HL-60/S4 treated with retinoic acid at 250 ng/mL for 4 days and 3 days (cell line): ENCODE results near the gene DTHD1.

Experiments used
- in situ Hi-C: fragments of 300-500 bp; cut with MboI; formaldehyde crosslinking; loops from 2 replicates; pipeline ENCODE4 v1.7.0; 2022; ENCODE audit warnings: low sequenced_read_pairs

DTHD1 gene

GRCh38 chr4:36313301-36313700, 31.9 kb downstream of the DTHD1 start:
- in situ Hi-C loops: no loop called here

GRCh38 chr4:36313703-36314102, 32.3 kb downstream of the DTHD1 start:
- in situ Hi-C loops: no loop called here

- in situ Hi-C loops: no loop called here
Observed at GRCh38 chr4:36316607-36317006, 35.2 kb downstream of the DTHD1 start.

GRCh38 chr4:36317721-36318120, 36.3 kb downstream of the DTHD1 start:
- in situ Hi-C loops: no loop called here

- in situ Hi-C loops: no loop called here
Observed at GRCh38 chr4:36320117-36320896, 38.9 kb downstream of the DTHD1 start.

- in situ Hi-C loops: no loop called here
Observed at GRCh38 chr4:36321176-36321575, 39.8 kb downstream of the DTHD1 start.

GRCh38 chr4:36322921-36323354, 41.5 kb downstream of the DTHD1 start:
- in situ Hi-C loops: no loop called here

- in situ Hi-C loops: no loop called here
Observed at GRCh38 chr4:36323816-36324419, 42.5 kb downstream of the DTHD1 start.

- in situ Hi-C loops: no loop called here
Observed at GRCh38 chr4:36324808-36325207, 43.4 kb downstream of the DTHD1 start.

- in situ Hi-C loops: no loop called here
Observed at GRCh38 chr4:36325499-36325898, 44.1 kb downstream of the DTHD1 start.

- in situ Hi-C loops: no loop called here
Observed at GRCh38 chr4:36325926-36326325, 44.5 kb downstream of the DTHD1 start.

- in situ Hi-C loops: no loop called here
Observed at GRCh38 chr4:36326476-36327029, 45.1 kb downstream of the DTHD1 start.

GRCh38 chr4:36327400-36327799, 46.0 kb downstream of the DTHD1 start:
- in situ Hi-C loops: no loop called here

- in situ Hi-C loops: no loop called here
Observed at GRCh38 chr4:36328130-36328529, 46.7 kb downstream of the DTHD1 start.

- in situ Hi-C loops: no loop called here
Observed at GRCh38 chr4:36329228-36329627, 47.8 kb downstream of the DTHD1 start.

- in situ Hi-C loops: no loop called here
Observed at GRCh38 chr4:36330796-36331195, 49.4 kb downstream of the DTHD1 start.

GRCh38 chr4:36332023-36332781, 50.8 kb downstream of the DTHD1 start:
- in situ Hi-C loops: no loop called here

- in situ Hi-C loops: no loop called here
Observed at GRCh38 chr4:36332782-36333131, 51.3 kb downstream of the DTHD1 start.

- in situ Hi-C loops: no loop called here
Observed at GRCh38 chr4:36333303-36333877, 52.0 kb downstream of the DTHD1 start.

GRCh38 chr4:36337665-36338185, 56.3 kb downstream of the DTHD1 start:
- in situ Hi-C loops: no loop called here

- in situ Hi-C loops: no loop called here
Observed at GRCh38 chr4:36338973-36339372, 57.6 kb downstream of the DTHD1 start.
